NCI-H69 (cell line): Measurements from ENCODE around the gene SYNGAP1.
A peak's percentile ranks its signal among the peaks of the same experiment; 100 is the strongest.
"Not testable (repeated sequence)": the region's sequence is repeated elsewhere in the genome, so short reads cannot be mapped to it uniquely, and the experiment has no call there.

ENCODE experiments used
- DNase-seq: peaks from one replicate; lab custom pipeline; 2025; lab: John Stamatoyannopoulos, UW

The SYNGAP1 gene

GRCh38 chr6:33419580-33420490 is at the start of gene SYNGAP1:
TSS of gene SYNGAP1 (plus strand) at chr6:33420065. CDS start at chr6:33420265, 200 bp downstream.
- peak; percentile 89 for DNase-seq

GRCh38 chr6:33371901-33372300 is 48.0 kb upstream of the SYNGAP1 start:
- DNase-seq = not testable (repeated sequence)

GRCh38 chr6:33372526-33373123 is 47.2 kb upstream of the SYNGAP1 start:
- peak; percentile 46 for DNase-seq

- DNase-seq = no peak
These were observed 45.6 kb upstream of the SYNGAP1 start for GRCh38 chr6:33373960-33374910.

- DNase-seq = no peak
These were observed 44.7 kb upstream of the SYNGAP1 start for GRCh38 chr6:33375143-33375671.

- DNase-seq = no peak
These were observed 42.7 kb upstream of the SYNGAP1 start for GRCh38 chr6:33377171-33377570.

- not testable (repeated sequence) for DNase-seq
These were observed 40.7 kb upstream of the SYNGAP1 start for GRCh38 chr6:33379184-33379583.

GRCh38 chr6:33380272-33380981 is 39.4 kb upstream of the SYNGAP1 start:
- DNase-seq = no peak

- DNase-seq = no peak
These were observed 36.3 kb upstream of the SYNGAP1 start for GRCh38 chr6:33383427-33384185.

GRCh38 chr6:33384581-33385020 is 35.3 kb upstream of the SYNGAP1 start:
- no peak for DNase-seq

- no peak for DNase-seq
These were observed 29.7 kb upstream of the SYNGAP1 start for GRCh38 chr6:33390173-33390572.

- DNase-seq = no peak
These were observed 29.0 kb upstream of the SYNGAP1 start for GRCh38 chr6:33390767-33391277.

- DNase-seq = peak; percentile 100
These were observed 28.5 kb upstream of the SYNGAP1 start, which contains the start of gene KIFC1 for GRCh38 chr6:33391278-33391921. TSS of gene KIFC1 (plus strand) at chr6:33391823. CDS start at chr6:33391986, 163 bp downstream.

GRCh38 chr6:33391922-33392594 is 27.8 kb upstream of the SYNGAP1 start:
- DNase-seq = peak; percentile 70

- peak; percentile 72 for DNase-seq
These were observed 27.3 kb upstream of the SYNGAP1 start for GRCh38 chr6:33392595-33392948.

GRCh38 chr6:33392979-33393378 is 26.9 kb upstream of the SYNGAP1 start:
- DNase-seq = no peak

- DNase-seq = no peak
These were observed 22.3 kb upstream of the SYNGAP1 start for GRCh38 chr6:33397541-33397940.

- DNase-seq = not testable (repeated sequence)
These were observed 21.3 kb upstream of the SYNGAP1 start for GRCh38 chr6:33398601-33399000.

GRCh38 chr6:33399881-33400280 is 20.0 kb upstream of the SYNGAP1 start:
- not testable (repeated sequence) for DNase-seq
